ENCODE measurements around the gene NFRKB. TPM values are rescaled to one million over a fixed set of nuclear protein-coding genes. Genes with fewer than 3 reads are reported as not detected.
A peak's percentile ranks its signal among the peaks of the same experiment; 100 is the strongest.

Gene NFRKB
- total RNA-seq, 1 experiment from 2014 or later, result 48.2 TPM

GRCh38 chr11:129861702-129862522 is 33.5 kb downstream of the NFRKB start:
- intact Hi-C loops (cut with micrococcal nuclease), result loop anchor here (1.0 kb wide), 3 partner anchors 16 to 77 kb away; no protein-coding TSS in a partner anchor
- CTCF ChIA-PET, result interaction anchor here (0.7 to 0.9 kb wide), 2 partner anchors 11 to 99 kb away, joined by 3 read pairs; no protein-coding TSS in a partner anchor
- Histone ChIP-seq H3K27me3 (ENCODE audit: low read length) (no peaks in the 10 kb centered on the region), H3K36me3 (ENCODE audit: low read depth, low read length) (peaks cover 68% of the 10 kb centered on the region), H3K79me2 (ENCODE audit: low read length) (peaks cover 26% of the 10 kb centered on the region), H3K9me2 (replicated peaks; ENCODE audit: low read length) (no peaks in the 10 kb centered on the region), H3K9ac (ENCODE audit: low read length) (peak overlapping the region; percentile 70), H4K20me1 (ENCODE audit: low read length) (no peaks in the 10 kb centered on the region), H3K27ac (ENCODE audit: low read length) (peak overlapping the region; percentile 95), H3K4me3 (ENCODE audit: low read length) (peak overlapping the region; percentile 38; the same call in 1 of the 2 replicates), H3K4me2 (ENCODE audit: low read length) (peak overlapping the region; percentile 74), H3F3A (ENCODE audit: low read length, unreplicated experiment) (no peaks in the 10 kb centered on the region), H2AFZ (ENCODE audit: low read length) (no peak overlapping the region), H3K4me1 (ENCODE audit: insufficient read depth, low read length) (peaks cover 33% of the 10 kb centered on the region), H3K9me3 (ENCODE audit: low read length) (no peaks in the 10 kb centered on the region)
- DNase-seq (peak; percentile 100), ATAC-seq (peak; percentile 95)
- POLR2A ChIA-PET (ENCODE audit: unreplicated experiment), result interaction anchor here (0.6 to 0.7 kb wide), 2 partner anchors 45 to 74 kb away, joined by 3 read pairs; no protein-coding TSS in a partner anchor
- TF ChIP-seq EZH2phosphoT487 (IDR thresholded peaks at IDR 0.05; ENCODE audit: borderline replicate concordance, low read length) (no peak), EZH2 (IDR thresholded peaks at IDR 0.05; ENCODE audit: low read length, unreplicated experiment) (no peak), CTCF (conservative IDR thresholded peaks at IDR 0.05; ENCODE audit: low read depth, low read length) (no peak)
- TSS peak; percentile 38 for BruUV-seq (replicated peaks)

- CTCF ChIA-PET, result no interaction called here
- Histone ChIP-seq H2AFZ (ENCODE audit: low read length) (no peak overlapping the region), H3F3A (ENCODE audit: low read length, unreplicated experiment) (peaks cover 9% of the 10 kb centered on the region), H3K4me1 (ENCODE audit: insufficient read depth, low read length) (peaks cover 62% of the 10 kb centered on the region), H3K9me2 (replicated peaks; ENCODE audit: low read length) (no peaks in the 10 kb centered on the region), H3K4me2 (ENCODE audit: low read length) (0 out of 2 replicates have a peak overlapping the region, but pooled peaks have one; percentile 66), H3K27me3 (ENCODE audit: low read length) (no peaks in the 10 kb centered on the region), H4K20me1 (ENCODE audit: low read length) (no peaks in the 10 kb centered on the region), H3K4me3 (ENCODE audit: low read length) (no peak overlapping the region), H3K9ac (ENCODE audit: low read length) (peak overlapping the region; percentile 79; the same call in 1 of the 2 replicates), H3K9me3 (ENCODE audit: low read length) (no peaks in the 10 kb centered on the region), H3K27ac (ENCODE audit: low read length) (peak overlapping the region; percentile 95), H3K79me2 (ENCODE audit: low read length) (peaks cover 23% of the 10 kb centered on the region), H3K36me3 (ENCODE audit: low read depth, low read length) (peaks cover 29% of the 10 kb centered on the region)
- TF ChIP-seq EZH2phosphoT487 (IDR thresholded peaks at IDR 0.05; ENCODE audit: borderline replicate concordance, low read length) (no peak), EZH2 (IDR thresholded peaks at IDR 0.05; ENCODE audit: low read length, unreplicated experiment) (no peak), CTCF (conservative IDR thresholded peaks at IDR 0.05; ENCODE audit: low read depth, low read length) (no peak)
- BruUV-seq (replicated peaks), result no TSS peak
- DNase-seq, result no peak
- POLR2A ChIA-PET (ENCODE audit: unreplicated experiment), result no interaction called here
- intact Hi-C loops (cut with micrococcal nuclease), result no loop called here
- no peak for ATAC-seq
These were observed 39.3 kb downstream of the NFRKB start for GRCh38 chr11:129856036-129856435.

GRCh38 chr11:129855086-129855485 is 40.3 kb downstream of the NFRKB start:
- TF ChIP-seq EZH2 (IDR thresholded peaks at IDR 0.05; ENCODE audit: low read length, unreplicated experiment), result no peak
- TF ChIP-seq CTCF (conservative IDR thresholded peaks at IDR 0.05; ENCODE audit: low read depth, low read length), result no peak
- no peak for TF ChIP-seq EZH2phosphoT487 (IDR thresholded peaks at IDR 0.05; ENCODE audit: borderline replicate concordance, low read length)
- ChIA-PET POLR2A (ENCODE audit: unreplicated experiment) (no interaction called here), CTCF (no interaction called here)
- Histone ChIP-seq H3K27me3 (ENCODE audit: low read length) (no peaks in the 10 kb centered on the region), H3K9me2 (replicated peaks; ENCODE audit: low read length) (no peaks in the 10 kb centered on the region), H3K9ac (ENCODE audit: low read length) (peak overlapping the region; percentile 79), H2AFZ (ENCODE audit: low read length) (no peak overlapping the region), H3K4me2 (ENCODE audit: low read length) (peak overlapping the region; percentile 66), H3K4me3 (ENCODE audit: low read length) (no peak overlapping the region), H3F3A (ENCODE audit: low read length, unreplicated experiment) (peaks cover 9% of the 10 kb centered on the region), H3K4me1 (ENCODE audit: insufficient read depth, low read length) (peaks cover 54% of the 10 kb centered on the region), H3K9me3 (ENCODE audit: low read length) (no peaks in the 10 kb centered on the region), H3K79me2 (ENCODE audit: low read length) (peaks cover 14% of the 10 kb centered on the region), H3K36me3 (ENCODE audit: low read depth, low read length) (peaks cover 21% of the 10 kb centered on the region), H3K27ac (ENCODE audit: low read length) (peak overlapping the region; percentile 95), H4K20me1 (ENCODE audit: low read length) (no peaks in the 10 kb centered on the region)
- DNase-seq (peak; percentile 84), ATAC-seq (peak; percentile 51)
- intact Hi-C loops (cut with micrococcal nuclease), result no loop called here
- no TSS peak for BruUV-seq (replicated peaks)

Data from PC-3 (cell line).